GM06990 (cell line): ENCODE results near the gene LILRB2.
A peak's percentile ranks its signal among the peaks of the same experiment; 100 is the strongest.

Source experiments
- DNase-seq: peaks from one replicate; pipeline ENCODE4 v3.0.0-alpha.2; 2011; ENCODE audit not compliant: insufficient read length; ENCODE audit errors: extremely low read depth
- H3K27me3 ChIP-seq: replicated peaks from 2 replicates; pipeline ENCODE4 v1.6.0; 2011; ENCODE audit warnings: low read length; ENCODE audit not compliant: control insufficient read depth, insufficient read depth
- H3K36me3 ChIP-seq: 2 replicates; pipeline ENCODE4 v1.5.1; 2011; ENCODE audit warnings: low read length; ENCODE audit not compliant: control insufficient read depth, insufficient read depth
- H3K4me3 ChIP-seq: replicated peaks from 2 replicates; pipeline ENCODE4 v1.5.1; 2011; ENCODE audit warnings: low read depth, mild to moderate bottlenecking, control low read depth, low read length
- TF ChIP-seq, protein P1 (sequence below): IDR thresholded peaks from 2 replicates; pipeline ENCODE4 v1.5.1; 2011; ENCODE audit warnings: low read length, control low read depth, mild to moderate bottlenecking, inconsistent platforms; ENCODE audit not compliant: insufficient read depth, poor library complexity, severe bottlenecking

LILRB2 gene

DNA sequence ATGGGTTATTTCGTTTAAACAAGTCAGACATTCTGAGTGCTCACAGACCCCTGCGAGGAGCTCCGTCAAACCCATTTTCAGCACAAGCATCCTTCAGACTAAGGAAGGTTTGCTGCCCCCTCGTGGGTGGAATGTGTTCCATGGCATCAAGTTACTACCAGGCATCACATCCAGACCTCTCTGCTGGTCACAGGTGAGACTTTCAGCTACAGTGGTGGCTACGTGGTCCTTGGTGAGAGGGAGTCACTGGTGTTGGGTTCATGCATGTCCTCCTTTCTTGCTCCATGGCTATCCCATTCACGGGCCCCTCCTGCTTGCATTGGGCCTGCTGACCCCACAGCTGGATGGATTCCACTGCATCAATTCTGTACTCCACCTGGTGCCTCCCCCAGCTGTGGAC, 14.8 kb downstream of the LILRB2 start:
- Histone ChIP-seq H3K36me3 (no peaks in the 10 kb centered on the region), H3K4me3 (no peak overlapping the region), H3K27me3 (no peaks in the 10 kb centered on the region; the same call in 1 of the 2 replicates)
- TF ChIP-seq, protein P1, sequence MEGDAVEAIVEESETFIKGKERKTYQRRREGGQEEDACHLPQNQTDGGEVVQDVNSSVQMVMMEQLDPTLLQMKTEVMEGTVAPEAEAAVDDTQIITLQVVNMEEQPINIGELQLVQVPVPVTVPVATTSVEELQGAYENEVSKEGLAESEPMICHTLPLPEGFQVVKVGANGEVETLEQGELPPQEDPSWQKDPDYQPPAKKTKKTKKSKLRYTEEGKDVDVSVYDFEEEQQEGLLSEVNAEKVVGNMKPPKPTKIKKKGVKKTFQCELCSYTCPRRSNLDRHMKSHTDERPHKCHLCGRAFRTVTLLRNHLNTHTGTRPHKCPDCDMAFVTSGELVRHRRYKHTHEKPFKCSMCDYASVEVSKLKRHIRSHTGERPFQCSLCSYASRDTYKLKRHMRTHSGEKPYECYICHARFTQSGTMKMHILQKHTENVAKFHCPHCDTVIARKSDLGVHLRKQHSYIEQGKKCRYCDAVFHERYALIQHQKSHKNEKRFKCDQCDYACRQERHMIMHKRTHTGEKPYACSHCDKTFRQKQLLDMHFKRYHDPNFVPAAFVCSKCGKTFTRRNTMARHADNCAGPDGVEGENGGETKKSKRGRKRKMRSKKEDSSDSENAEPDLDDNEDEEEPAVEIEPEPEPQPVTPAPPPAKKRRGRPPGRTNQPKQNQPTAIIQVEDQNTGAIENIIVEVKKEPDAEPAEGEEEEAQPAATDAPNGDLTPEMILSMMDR = peak; percentile 81
- no peak for DNase-seq

DNA sequence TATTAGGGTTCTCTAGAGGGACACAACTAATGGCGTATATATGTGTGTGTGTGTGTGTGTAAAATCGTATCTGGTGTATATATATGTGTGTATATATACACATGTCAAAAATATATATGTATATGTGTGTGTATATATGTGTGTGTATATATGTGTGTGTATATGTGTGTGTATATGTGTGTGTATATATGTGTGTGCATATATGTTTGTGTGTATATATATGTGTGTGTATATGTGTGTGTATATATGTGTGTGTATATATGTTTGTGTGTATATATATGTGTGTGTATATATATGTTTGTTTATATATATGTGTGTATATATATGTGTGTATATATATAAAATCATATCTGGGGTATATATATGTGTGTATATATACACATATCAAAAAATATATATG, 18.4 kb downstream of the LILRB2 start:
- DNase-seq = no peak
- H3K27me3 ChIP-seq = peaks cover 2% of the 10 kb centered on the region
- TF ChIP-seq, protein P1 = no peak
- no peaks in the 10 kb centered on the region for H3K36me3 ChIP-seq
- no peak overlapping the region for H3K4me3 ChIP-seq

DNA sequence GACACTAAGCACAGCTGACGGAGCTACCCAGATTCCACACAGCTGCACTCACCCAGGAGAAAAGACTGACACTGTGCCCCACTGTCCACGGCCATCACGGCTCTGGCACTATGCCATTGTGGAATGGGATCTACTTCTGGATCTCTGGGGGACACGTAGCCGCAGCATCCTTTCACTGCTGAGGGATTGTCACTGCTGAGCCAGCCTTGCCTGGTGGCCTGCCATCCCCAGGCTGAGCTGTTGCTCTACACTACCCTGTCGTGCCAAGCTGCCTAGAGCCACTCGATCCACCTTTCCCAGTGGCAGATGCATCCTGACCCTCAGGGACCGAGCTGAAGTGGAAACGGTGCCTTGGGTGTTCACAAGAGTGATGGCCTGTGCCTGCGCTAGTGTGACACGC, 18.8 kb downstream of the LILRB2 start:
- DNase-seq = no peak
- no peaks in the 10 kb centered on the region for H3K36me3 ChIP-seq
- TF ChIP-seq, protein P1 = no peak
- H3K27me3 ChIP-seq = peaks cover 2% of the 10 kb centered on the region
- H3K4me3 ChIP-seq = no peak overlapping the region

DNA sequence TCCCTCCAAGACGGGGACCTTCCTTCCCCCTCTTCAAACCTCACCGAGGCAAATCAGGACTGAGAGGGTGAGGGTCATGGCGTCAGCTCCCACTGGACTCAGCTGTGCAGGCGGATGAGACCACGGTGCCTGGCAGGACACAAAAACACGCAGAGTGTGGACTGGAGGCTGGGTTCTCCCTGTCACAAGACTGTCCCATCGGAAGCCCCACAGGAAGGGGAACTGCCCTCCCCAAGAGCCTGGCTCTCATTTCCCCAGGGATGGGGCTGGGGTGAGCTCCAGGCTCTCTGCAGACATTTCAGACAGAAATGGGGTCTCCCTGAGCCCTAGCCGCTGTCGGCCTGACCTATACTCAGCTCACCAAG, 23.8 kb downstream of the LILRB2 start, which contains the start of gene LILRB5:
Gene LILRB5, minus strand, starts transcription at position 158 of the 365 bp plus-strand sequence. Its CDS starts 80 bp downstream, at position 78.
- no peak for DNase-seq
- TF ChIP-seq, protein P1 = no peak
- no peak within 1 kb of the TSS for H3K4me3 ChIP-seq

DNA sequence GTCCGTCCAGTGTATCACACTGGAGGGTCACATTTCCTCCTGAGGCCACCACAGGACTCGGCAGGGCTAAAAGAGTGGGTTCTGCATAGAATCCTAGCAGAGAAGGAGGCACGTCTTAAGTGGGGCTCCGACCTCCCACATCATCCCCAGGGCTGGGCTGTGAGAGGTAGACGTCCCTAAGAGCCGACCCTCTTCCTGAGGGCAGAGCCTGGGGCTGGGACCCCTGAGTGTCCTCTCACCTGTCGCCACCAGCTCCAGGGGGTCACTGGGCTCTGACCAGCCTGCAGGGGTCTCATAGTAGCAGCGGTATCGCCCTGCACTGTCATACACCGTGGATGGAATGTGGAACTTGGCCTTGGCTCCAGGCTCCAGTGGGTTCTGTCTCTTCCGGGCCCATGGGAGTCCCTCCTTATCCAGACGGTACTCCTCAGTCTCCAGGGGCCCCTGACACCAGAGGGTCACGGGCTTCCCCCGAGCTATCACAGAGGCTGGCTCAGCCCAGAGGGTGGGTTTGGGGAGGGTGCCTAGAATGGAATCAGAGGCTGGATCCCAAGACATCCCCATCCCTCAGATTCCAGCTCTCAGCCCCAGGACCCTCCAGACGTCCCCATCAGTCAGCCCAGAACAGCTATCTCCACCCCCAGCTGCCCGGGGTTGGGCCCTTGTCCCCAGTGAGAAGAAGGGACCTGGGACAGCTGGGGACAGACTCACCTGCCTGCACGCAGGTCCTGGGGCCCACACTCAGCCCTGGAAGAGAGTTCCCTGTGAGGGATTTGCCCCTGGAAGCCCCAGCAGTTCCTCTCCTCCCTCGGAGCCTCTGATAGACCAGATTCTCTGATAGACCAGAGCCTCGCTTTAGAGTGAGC, 24.4 kb downstream of the LILRB2 start:
- Histone ChIP-seq H3K27me3 (peaks cover 3% of the 10 kb centered on the region), H3K36me3 (no peaks in the 10 kb centered on the region), H3K4me3 (no peak overlapping the region)
- no peak for DNase-seq
- TF ChIP-seq, protein P1 = no peak

More for the DNA sequence above, 23.8 kb downstream of the LILRB2 start, which contains the start of gene LILRB5:
- Histone ChIP-seq H3K36me3 (no peaks in the 10 kb centered on the region), H3K27me3 (peaks cover 3% of the 10 kb centered on the region)
